Glutamatergic neuron (in vitro differentiated cells): ENCODE results near the gene CREBZF. TPM values are rescaled to one million over a fixed set of nuclear protein-coding genes. Genes with fewer than 3 reads are reported as not detected.

Source experiments
- DNase-seq: peaks from one replicate; pipeline ENCODE4 v3.0.0; 2022
- H3K27ac Mint-ChIP-seq: one replicate; pipeline ENCODE4 v1.8.0; 2020; ENCODE audit warnings: mild to moderate bottlenecking, mixed read lengths, inconsistent platforms; ENCODE audit not compliant: unreplicated experiment
- H3K27me3 Mint-ChIP-seq: one replicate; pipeline ENCODE4 v1.8.0; 2020; ENCODE audit warnings: mild to moderate bottlenecking, moderate library complexity, mixed read lengths, inconsistent platforms; ENCODE audit not compliant: unreplicated experiment
- H3K36me3 Mint-ChIP-seq: one replicate; pipeline ENCODE4 v1.8.0; 2020; ENCODE audit warnings: mild to moderate bottlenecking, mixed read lengths, inconsistent platforms; ENCODE audit not compliant: unreplicated experiment
- H3K4me1 Mint-ChIP-seq: one replicate; pipeline ENCODE4 v1.8.0; 2020; ENCODE audit warnings: mild to moderate bottlenecking, low read depth, mixed read lengths, inconsistent platforms; ENCODE audit not compliant: unreplicated experiment
- H3K4me3 Mint-ChIP-seq: one replicate; pipeline ENCODE4 v1.8.0; 2020; ENCODE audit warnings: mild to moderate bottlenecking, mixed read lengths, inconsistent platforms; ENCODE audit not compliant: unreplicated experiment
- H3K9me3 Mint-ChIP-seq: one replicate; pipeline ENCODE4 v1.8.0; 2020; ENCODE audit warnings: mild to moderate bottlenecking, moderate library complexity, mixed read lengths, inconsistent platforms; ENCODE audit not compliant: unreplicated experiment
- CTCF ChIP-seq: fragments of 200-600 bp; sonication (generic); IDR thresholded peaks from one replicate; pipeline ENCODE4 v1.5.0; 2021; ENCODE audit not compliant: partially characterized antibody, unreplicated experiment
- total RNA-seq: library from RNA; stranded (reverse); fragmentation: NEBNext Ultra II Directional; extraction: Animal tissue kit (Norgen Biotek cat#: 25700); gene quantifications from one replicate; pipeline ENCODE4 v1.2.1, GENCODE V29; 2021; ENCODE audit not compliant: unreplicated experiment

Gene CREBZF
- total RNA-seq, 1 donor from 2014 or later = 44.0 TPM

DNA sequence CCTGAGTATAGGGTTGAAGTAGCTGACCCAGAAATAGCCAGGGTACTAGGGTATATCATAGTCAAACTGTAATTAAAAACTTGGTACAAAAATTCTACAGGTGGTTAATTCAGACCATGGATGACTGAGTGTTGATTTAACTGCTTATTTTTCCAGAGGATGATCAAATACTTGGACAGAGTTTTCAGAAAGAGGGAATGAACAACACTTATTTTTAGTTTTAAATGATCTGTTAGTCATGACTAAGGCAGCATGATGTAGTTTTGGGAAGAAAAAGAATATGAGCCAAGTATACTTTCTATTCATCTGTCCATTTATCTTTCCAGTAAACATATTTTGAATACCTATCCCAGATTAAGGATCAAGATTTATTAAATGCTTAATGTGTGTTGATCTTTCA is 40.9 kb upstream of the CREBZF start:
- H3K27me3 Mint-ChIP-seq = no peaks in the 10 kb centered on the region
- H3K27ac Mint-ChIP-seq = no peak overlapping the region
- no peak overlapping the region for H3K4me3 Mint-ChIP-seq

DNA sequence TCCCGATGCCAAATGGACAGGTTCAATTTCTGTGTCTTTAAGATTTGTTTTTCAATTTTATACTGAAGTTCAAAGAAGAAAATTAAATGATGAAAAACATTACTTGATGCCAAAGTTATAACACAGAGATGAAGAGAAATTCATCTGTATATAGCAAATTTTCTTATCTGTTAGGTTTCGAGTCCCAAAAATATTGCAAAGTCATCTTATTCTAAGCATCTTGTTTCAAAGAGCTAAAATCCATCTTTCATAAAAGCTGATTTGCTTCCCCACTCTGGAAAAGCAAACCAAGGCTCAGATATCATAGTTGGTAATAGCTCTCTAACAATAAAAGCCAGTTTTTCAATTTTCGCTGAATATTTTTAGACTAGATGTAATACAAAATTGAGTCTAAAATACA is 40.0 kb upstream of the CREBZF start:
- H3K27me3 Mint-ChIP-seq = no peaks in the 10 kb centered on the region
- TF ChIP-seq CTCF = no peak
- no peaks in the 10 kb centered on the region for H3K4me1 Mint-ChIP-seq
- H3K36me3 Mint-ChIP-seq = no peaks in the 10 kb centered on the region
- H3K9me3 Mint-ChIP-seq = no peaks in the 10 kb centered on the region
- DNase-seq = no peak
- H3K4me3 Mint-ChIP-seq = no peak overlapping the region
- no peak overlapping the region for H3K27ac Mint-ChIP-seq

More for the DNA sequence above, 40.9 kb upstream of the CREBZF start:
- Mint-ChIP-seq H3K4me1 (no peaks in the 10 kb centered on the region), H3K36me3 (no peaks in the 10 kb centered on the region), H3K9me3 (no peaks in the 10 kb centered on the region)
- DNase-seq = no peak
- TF ChIP-seq CTCF = no peak

DNA sequence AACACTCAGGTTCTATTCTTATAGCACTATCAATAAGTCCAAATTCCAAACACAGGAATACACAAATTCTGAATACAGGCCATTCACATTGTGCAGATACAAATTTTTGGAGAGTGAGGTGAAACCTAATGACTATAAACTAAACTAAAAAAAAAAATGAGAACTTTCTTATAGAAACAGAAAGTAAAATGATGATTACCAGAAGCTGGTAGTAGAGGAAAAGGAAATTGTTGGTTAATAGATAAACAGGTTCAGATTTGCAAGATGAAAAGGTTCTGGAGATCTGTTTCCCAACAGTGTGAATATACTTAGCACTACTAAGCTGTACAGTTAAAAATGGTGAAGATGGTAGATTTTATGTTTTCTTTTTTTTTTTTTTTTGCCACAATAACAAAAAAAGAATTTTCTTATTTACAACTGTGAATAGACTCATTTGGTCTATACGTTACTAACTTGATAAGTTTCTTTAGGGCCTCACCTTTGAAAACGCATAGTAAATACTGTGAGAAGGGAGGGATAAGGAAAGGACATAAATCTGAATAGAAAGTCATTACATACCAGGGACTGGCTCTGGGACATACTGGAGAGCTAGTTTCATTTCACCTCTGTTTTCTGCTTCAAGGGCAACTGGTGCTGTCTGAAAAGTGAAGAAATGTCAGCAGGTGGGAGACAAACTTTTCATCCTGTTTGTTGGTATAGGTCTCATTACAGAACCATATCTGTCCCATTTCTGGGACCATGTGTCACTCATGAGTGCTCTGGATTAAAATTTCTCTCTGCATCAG is 35.2 kb upstream of the CREBZF start:
- Mint-ChIP-seq H3K4me3 (no peak overlapping the region), H3K27ac (no peak overlapping the region), H3K27me3 (no peaks in the 10 kb centered on the region), H3K4me1 (no peaks in the 10 kb centered on the region), H3K36me3 (no peaks in the 10 kb centered on the region), H3K9me3 (no peaks in the 10 kb centered on the region)
- TF ChIP-seq CTCF = no peak
- no peak for DNase-seq

- no peak for TF ChIP-seq CTCF
- Mint-ChIP-seq H3K9me3 (no peaks in the 10 kb centered on the region), H3K27ac (no peak overlapping the region), H3K36me3 (no peaks in the 10 kb centered on the region), H3K27me3 (no peaks in the 10 kb centered on the region), H3K4me3 (no peak overlapping the region), H3K4me1 (no peaks in the 10 kb centered on the region)
- no peak for DNase-seq
Observed at GRCh38 chr11:85698195-85698594, 33.3 kb upstream of the CREBZF start.

DNA sequence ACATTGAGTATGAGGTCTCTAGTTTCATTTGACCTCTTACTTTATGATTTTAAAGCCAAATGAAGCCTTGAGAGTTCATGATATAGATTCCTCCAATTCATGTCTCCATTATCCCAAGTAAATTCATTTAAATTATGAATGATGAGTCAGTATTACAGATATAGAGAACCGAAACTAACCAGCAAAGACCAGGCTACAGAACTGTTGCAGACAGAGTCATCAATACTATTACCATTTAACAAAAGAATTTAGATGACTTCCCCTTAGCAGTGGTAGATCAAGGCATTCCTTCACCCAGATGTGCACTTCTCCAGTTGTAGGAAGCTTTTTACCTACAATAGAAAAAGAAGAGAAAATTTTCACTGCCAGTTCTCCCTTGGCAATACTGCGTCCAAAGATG is 32.8 kb upstream of the CREBZF start:
- Mint-ChIP-seq H3K27ac (no peak overlapping the region), H3K4me1 (no peaks in the 10 kb centered on the region), H3K27me3 (no peaks in the 10 kb centered on the region), H3K4me3 (no peak overlapping the region), H3K36me3 (no peaks in the 10 kb centered on the region), H3K9me3 (no peaks in the 10 kb centered on the region)
- TF ChIP-seq CTCF = no peak
- DNase-seq = no peak
